H1 (cell line): ENCODE measurements around the gene GAD2. TPM values are rescaled to one million over a fixed set of nuclear protein-coding genes. Genes with fewer than 3 reads are reported as not detected.

Source experiments
- CTCF ChIA-PET: fragments of 300-600 bp; sonication (Branson Sonifier 250); formaldehyde crosslinking; loops from one replicate; lab custom pipeline; 2021; ENCODE audit not compliant: partially characterized antibody; lab: Charles Lee
- POLR2A ChIA-PET: fragments of 300-600 bp; sonication (Branson Sonifier 250); formaldehyde crosslinking; loops from one replicate; lab custom pipeline; 2021; ENCODE audit warnings: inconsistent platforms; ENCODE audit not compliant: partially characterized antibody; lab: Charles Lee
- DNase-seq, 2 experiments: peaks; one replicate each; pipeline versions ENCODE4 v3.0.0 to v3.0.0-alpha.2; 2010 to 2022; ENCODE audit warnings: low spot score in 2 of 2, low read depth in 1 of 2, mixed read lengths in 1 of 2
- FAIRE-seq: peaks from 2 replicates; lab custom pipeline; 2011; peaks lifted over from hg19 to GRCh38; lab: Jason Lieb, UNC
- H2AFZ ChIP-seq: 2 replicates; pipeline ENCODE4 v1.8.1; 2012; ENCODE audit warnings: low read length, inconsistent platforms
- H2AK5ac ChIP-seq: 2 replicates; pipeline ENCODE4 v1.6.1; 2013; ENCODE audit warnings: low read depth, low read length
- H2BK120ac ChIP-seq: replicated peaks from 2 replicates; pipeline ENCODE3; 2013; ENCODE audit warnings: low read depth, low read length, inconsistent platforms
- H2BK12ac ChIP-seq: 2 replicates; pipeline ENCODE4 v1.6.1; 2013; ENCODE audit warnings: low read depth, low read length
- H2BK15ac ChIP-seq: 2 replicates; pipeline ENCODE4 v1.6.1; 2013; ENCODE audit warnings: low read length
- H2BK20ac ChIP-seq: 2 replicates; pipeline ENCODE4 v1.6.1; 2013; ENCODE audit warnings: low read length
- H2BK5ac ChIP-seq: 2 replicates; pipeline ENCODE4 v1.6.1; 2013; ENCODE audit warnings: low read depth, low read length
- H3K14ac ChIP-seq: 2 replicates; pipeline ENCODE4 v1.6.1; 2013; ENCODE audit warnings: inconsistent platforms; ENCODE audit not compliant: insufficient read length
- H3K18ac ChIP-seq: 2 replicates; pipeline ENCODE4 v1.6.1; 2013; ENCODE audit warnings: low read length; ENCODE audit errors: extremely low read depth
- H3K23ac ChIP-seq: 2 replicates; pipeline ENCODE4 v1.6.1; 2013; ENCODE audit warnings: inconsistent platforms; ENCODE audit not compliant: insufficient read length
- H3K23me2 ChIP-seq: 2 replicates; pipeline ENCODE4 v1.6.1; 2013; ENCODE audit warnings: low read depth, low read length
- H3K27ac ChIP-seq: 2 replicates; pipeline ENCODE4 v1.6.1; 2011; ENCODE audit warnings: low read depth, low read length, inconsistent platforms
- H3K27me3 ChIP-seq, 4 experiments: replicated peaks in 1 of 4; 1 replicate in 1 of 4; 2 replicates in 3 of 4; pipeline versions ENCODE4 v1.6.1 to v1.8.1; 2011 to 2013; ENCODE audit warnings: low read length in 3 of 4, mild to moderate bottlenecking in 3 of 4, inconsistent platforms in 2 of 4, mixed read lengths in 2 of 4, moderate library complexity in 1 of 4; ENCODE audit not compliant: control insufficient read depth in 3 of 4, insufficient read depth in 3 of 4; ENCODE audit errors: extremely low read depth in 1 of 4
- H3K36me3 ChIP-seq, 4 experiments: 2 replicates each; pipeline versions ENCODE4 v1.6.1 to v1.8.1; 2011 to 2013; ENCODE audit warnings: mild to moderate bottlenecking in 4 of 4, low read length in 3 of 4, moderate library complexity in 2 of 4, control low read depth in 1 of 4, inconsistent platforms in 1 of 4; ENCODE audit not compliant: insufficient read depth in 4 of 4, control insufficient read depth in 2 of 4
- H3K4ac ChIP-seq: replicated peaks from 2 replicates; pipeline ENCODE3; 2013; ENCODE audit warnings: low read length, low read depth, mixed read lengths, inconsistent platforms; ENCODE audit not compliant: insufficient read length
- H3K4me1 ChIP-seq, 4 experiments: replicated peaks in 1 of 4; 1 replicate in 1 of 4; 2 replicates in 3 of 4; pipeline versions ENCODE4 v1.6.1 to v1.8.1; 2011 to 2013; ENCODE audit warnings: low read length in 3 of 4, inconsistent platforms in 2 of 4, mixed read lengths in 1 of 4; ENCODE audit not compliant: insufficient read depth in 4 of 4, control insufficient read depth in 3 of 4
- H3K4me2 ChIP-seq, 2 experiments: 2 replicates each; pipeline versions ENCODE4 v1.6.1 to v1.8.1; 2011 to 2013; ENCODE audit warnings: low read depth in 2 of 2, low read length in 2 of 2, control low read depth in 1 of 2, inconsistent platforms in 1 of 2, mild to moderate bottlenecking in 1 of 2; ENCODE audit not compliant: insufficient read depth in 1 of 2
- H3K4me3 ChIP-seq, 4 experiments: fragments of 200-600, 300-600 bp in 1 of 4; sonication (generic), shearing (Covaris generic), sonication (Bioruptor Twin) in 1 of 4; 2 replicates each; pipeline versions ENCODE4 v1.5.1 to v1.8.1; 2011 to 2016; ENCODE audit warnings: low read length in 4 of 4, low read depth in 3 of 4, control low read depth in 2 of 4, inconsistent platforms in 2 of 4, mild to moderate bottlenecking in 2 of 4, mixed read lengths in 1 of 4, moderate library complexity in 1 of 4; ENCODE audit not compliant: insufficient read depth in 2 of 4; ENCODE audit errors: extremely low read depth in 1 of 4
- H3K56ac ChIP-seq: replicated peaks from 2 replicates; pipeline ENCODE3; 2013; ENCODE audit warnings: low read depth, mild to moderate bottlenecking, mixed read lengths, low read length, inconsistent platforms; ENCODE audit not compliant: insufficient read length
- H3K79me1 ChIP-seq: 2 replicates; pipeline ENCODE4 v1.6.1; 2013; ENCODE audit warnings: low read depth, low read length, control low read depth
- H3K79me2 ChIP-seq, 2 experiments: 2 replicates each; pipeline versions ENCODE4 v1.6.1 to v1.8.1; 2012 to 2013; ENCODE audit warnings: low read length in 2 of 2, mild to moderate bottlenecking in 2 of 2, inconsistent platforms in 1 of 2; ENCODE audit not compliant: insufficient read depth in 2 of 2, control insufficient read depth in 1 of 2
- H3K9ac ChIP-seq, 4 experiments: replicated peaks in 1 of 4; 1 replicate in 1 of 4; 2 replicates in 3 of 4; pipeline versions ENCODE4 v1.6.1 to v1.8.1; 2011 to 2013; ENCODE audit warnings: low read depth in 3 of 4, low read length in 3 of 4, control low read depth in 2 of 4, mild to moderate bottlenecking in 2 of 4, moderate library complexity in 2 of 4, inconsistent platforms in 1 of 4; ENCODE audit errors: extremely low read depth in 1 of 4
- H3K9me3 ChIP-seq, 2 experiments: 2 replicates each; pipeline versions ENCODE4 v1.6.1 to v1.8.1; 2012 to 2013; ENCODE audit warnings: mild to moderate bottlenecking in 2 of 2, moderate library complexity in 2 of 2, control low read depth in 1 of 2, inconsistent platforms in 1 of 2, low read depth in 1 of 2, low read length in 1 of 2, mixed read lengths in 1 of 2; ENCODE audit not compliant: insufficient read depth in 2 of 2
- H4K20me1 ChIP-seq, 2 experiments: replicated peaks in 1 of 2; 2 replicates each; pipeline versions ENCODE3 to v1.8.1; 2011 to 2013; ENCODE audit warnings: inconsistent platforms in 2 of 2, low read length in 2 of 2, mild to moderate bottlenecking in 1 of 2; ENCODE audit not compliant: insufficient read depth in 2 of 2, control insufficient read depth in 1 of 2
- H4K5ac ChIP-seq: 2 replicates; pipeline ENCODE4 v1.6.1; 2013; ENCODE audit warnings: low read length, low read depth, mixed read lengths, inconsistent platforms; ENCODE audit not compliant: insufficient read length
- H4K8ac ChIP-seq: 2 replicates; pipeline ENCODE4 v1.8.0; 2013; ENCODE audit warnings: mild to moderate bottlenecking, moderate library complexity, low read length, inconsistent platforms; ENCODE audit not compliant: insufficient read depth; ENCODE audit errors: extremely low read depth
- H4K91ac ChIP-seq: replicated peaks from 2 replicates; pipeline ENCODE3; 2013; ENCODE audit warnings: low read length, mixed read lengths, inconsistent platforms; ENCODE audit not compliant: insufficient read length
- BRCA1 ChIP-seq: IDR thresholded peaks from 2 replicates; pipeline ENCODE4 v1.6.1; 2012; ENCODE audit warnings: low read depth, low read length, improper control_type of control experiment
- CTCF ChIP-seq, 3 experiments: IDR thresholded peaks; 1 replicate in 2 of 3; 2 replicates in 1 of 3; pipeline versions ENCODE4 v1.5.1 to v1.6.1; 2011; ENCODE audit warnings: low read length in 3 of 3, mild to moderate bottlenecking in 3 of 3, inconsistent platforms in 2 of 3, low read depth in 1 of 3, moderate library complexity in 1 of 3; ENCODE audit not compliant: insufficient read depth in 1 of 3; ENCODE audit errors: control extremely low read depth in 1 of 3
- JUN ChIP-seq: IDR thresholded peaks from 2 replicates; pipeline ENCODE4 v1.6.1; 2011; ENCODE audit warnings: low read depth, mild to moderate bottlenecking, improper control_type of control experiment, low read length
- NRF1 ChIP-seq: IDR thresholded peaks from 2 replicates; pipeline ENCODE4 v1.6.1; 2011; ENCODE audit warnings: mild to moderate bottlenecking, low read depth, low read length, improper control_type of control experiment
- SRF ChIP-seq: IDR thresholded peaks from 2 replicates; pipeline ENCODE4 v1.6.1; 2011; ENCODE audit warnings: mild to moderate bottlenecking, low read depth, low read length, moderate library complexity
- ZNF274 ChIP-seq: IDR thresholded peaks from 2 replicates; pipeline ENCODE4 v1.7.0; 2012; ENCODE audit warnings: low read length, borderline replicate concordance; ENCODE audit errors: extremely low read depth
- WGBS, 2 experiments: shearing (Covaris generic) in 1 of 2; methylation state at CpG; one replicate each; pipeline versions ENCODE4 v1.1.6 to v1.1.7; 2013 to 2015; ENCODE audit warnings: low lambda C conversion rate in 2 of 2, mixed read lengths in 2 of 2, inconsistent platforms in 1 of 2, low coverage in 1 of 2, missing lambda C conversion rate in 1 of 2; ENCODE audit not compliant: insufficient replicate concordance in 2 of 2, insufficient coverage in 1 of 2, insufficient read length in 1 of 2; ENCODE audit errors: extremely low coverage in 1 of 2, missing lambda C conversion rate in 1 of 2; 5-methylcytosine and 5-hydroxymethylcytosine counted together
- polyA plus RNA-seq, 7 experiments: library from polyadenylated mRNA; depleted of rRNA in 3 of 7; stranded (reverse) in 5 of 7; unstranded in 2 of 7; fragments of >200 nt in 5 of 7; fragments of 200-250 nt in 2 of 7; gene quantifications; 1 replicate in 5 of 7; 2 replicates in 1 of 7; 4 replicates in 1 of 7; pipeline versions ENCODE4 v1.2.1 to v1.2.3, GENCODE V29; 2011 to 2013; ENCODE audit warnings: missing spikeins in 2 of 7, mixed read lengths in 2 of 7
- total RNA-seq: library from RNA; stranded (reverse); fragmentation: NEBNext Ultra II Directional; extraction: Animal tissue kit (Norgen Biotek cat#: 25700); gene quantifications from 2 replicates; pipeline ENCODE4 v1.2.1, GENCODE V29; 2021

The GAD2 gene
- total and polyA plus RNA-seq, 2 of the 8 experiments (the other 6 are each of a cell fraction or from before 2014, with no cell fraction given), result 0.30 to 0.47 TPM

- Histone ChIP-seq H2AK5ac (no peak overlapping the region), H3K79me2 (no peaks in the 10 kb centered on the region), H2BK20ac (no peak overlapping the region), H3K4ac (no peak overlapping the region), H2BK15ac (no peak overlapping the region), H3K79me1 (no peaks in the 10 kb centered on the region; the same call in 1 of the 2 replicates), H4K20me1 (no peaks in the 10 kb centered on the region), H2BK12ac (no peak overlapping the region), H3K27me3 (peaks cover 42 to 66% (median 56%) of the 10 kb centered on the region in 4 experiments), H3K4me3 (no peak overlapping the region), H3K14ac (no peak overlapping the region), H3K9ac (no peak overlapping the region), H3K23ac (no peak overlapping the region), H3K4me1 (peaks cover 0 to 25% (median 12%) of the 10 kb centered on the region in 4 experiments; a peak in 6 of 7 replicates), H3K56ac (no peak overlapping the region), H2BK5ac (no peak overlapping the region), H3K36me3 (no peaks in the 10 kb centered on the region)
- CTCF ChIA-PET, result no interaction called here
- DNase-seq, result no peak
- POLR2A ChIA-PET, result no interaction called here
- TF ChIP-seq BRCA1, result no peak
- TF ChIP-seq JUN, result no peak
- no peak for TF ChIP-seq ZNF274
- no peak for TF ChIP-seq SRF
- TF ChIP-seq CTCF (IDR thresholded peaks at IDR 0.05; ENCODE audit: control extremely low read depth in 1 of 3, insufficient read depth in 1 of 3, low read depth in 1 of 3, low read length in 3 of 3), result no peak
- no peak for TF ChIP-seq NRF1
- TF ChIP-seq, all 59 proteins: peak for 0
- Histone ChIP-seq H2BK120ac (no peak overlapping the region), H3K4me2 (no peak overlapping the region), H2AFZ (no peak overlapping the region), H4K8ac (no peak overlapping the region), H3K9me3 (no peaks in the 10 kb centered on the region), H3K27ac (no peak overlapping the region), H3K23me2 (peaks cover 28% of the 10 kb centered on the region), H4K5ac (no peak overlapping the region), H4K91ac (no peak overlapping the region), H3K18ac (no peak overlapping the region)
- 73% methylated on average over 1 of the region's 1 CpG; no CpG with 5 or more reads in 1 of the 2 experiments for WGBS, 2 experiments
- FAIRE-seq, result no peak
Observed at GRCh38 chr10:26219676-26220075, 3.1 kb downstream of the GAD2 start.
